Urinary bladder (tissue), 4 donors: ENCODE results near the gene MPO. TPM values are rescaled to one million over a fixed set of nuclear protein-coding genes. Genes with fewer than 3 reads are reported as not detected.

Source experiments
- DNase-seq: peaks from one replicate; pipeline ENCODE4 v3.0.0-alpha.2; 2015; ENCODE audit errors: extremely low spot score
- H3K27ac ChIP-seq: one replicate; pipeline ENCODE4 v1.5.1; 2013; ENCODE audit warnings: low read depth, mild to moderate bottlenecking, moderate library complexity
- H3K36me3 ChIP-seq: one replicate; pipeline ENCODE4 v1.6.1; 2013; ENCODE audit warnings: mild to moderate bottlenecking, moderate library complexity; ENCODE audit not compliant: insufficient read depth
- H3K4me1 ChIP-seq: one replicate; pipeline ENCODE4 v1.6.1; 2013; ENCODE audit warnings: mild to moderate bottlenecking, moderate library complexity; ENCODE audit not compliant: insufficient read depth
- H3K4me3 ChIP-seq: one replicate; pipeline ENCODE4 v1.5.1; 2013; ENCODE audit warnings: low read depth, low read length
- WGBS: extraction: QIAGEN DNeasy Blood & Tissue Kit; methylation state at CpG from one replicate; pipeline ENCODE4 v1.1.7; 2013; 5-methylcytosine and 5-hydroxymethylcytosine counted together
- polyA plus RNA-seq: library from polyadenylated mRNA; stranded (reverse); fragments of 200-250 nt; gene quantifications from one replicate; pipeline ENCODE4 v1.2.3, GENCODE V29; 2013
- total RNA-seq: library from RNA; depleted of rRNA; stranded (reverse); fragments of >200 nt; gene quantifications from one replicate; pipeline ENCODE4 v1.2.3, GENCODE V29; 2014
- donor health status: healthy with polysubstance abuse.
- donor health status: healthy.

MPO gene
- total and polyA plus RNA-seq, 2 donors, result 0.30 to 1.0 TPM

DNA sequence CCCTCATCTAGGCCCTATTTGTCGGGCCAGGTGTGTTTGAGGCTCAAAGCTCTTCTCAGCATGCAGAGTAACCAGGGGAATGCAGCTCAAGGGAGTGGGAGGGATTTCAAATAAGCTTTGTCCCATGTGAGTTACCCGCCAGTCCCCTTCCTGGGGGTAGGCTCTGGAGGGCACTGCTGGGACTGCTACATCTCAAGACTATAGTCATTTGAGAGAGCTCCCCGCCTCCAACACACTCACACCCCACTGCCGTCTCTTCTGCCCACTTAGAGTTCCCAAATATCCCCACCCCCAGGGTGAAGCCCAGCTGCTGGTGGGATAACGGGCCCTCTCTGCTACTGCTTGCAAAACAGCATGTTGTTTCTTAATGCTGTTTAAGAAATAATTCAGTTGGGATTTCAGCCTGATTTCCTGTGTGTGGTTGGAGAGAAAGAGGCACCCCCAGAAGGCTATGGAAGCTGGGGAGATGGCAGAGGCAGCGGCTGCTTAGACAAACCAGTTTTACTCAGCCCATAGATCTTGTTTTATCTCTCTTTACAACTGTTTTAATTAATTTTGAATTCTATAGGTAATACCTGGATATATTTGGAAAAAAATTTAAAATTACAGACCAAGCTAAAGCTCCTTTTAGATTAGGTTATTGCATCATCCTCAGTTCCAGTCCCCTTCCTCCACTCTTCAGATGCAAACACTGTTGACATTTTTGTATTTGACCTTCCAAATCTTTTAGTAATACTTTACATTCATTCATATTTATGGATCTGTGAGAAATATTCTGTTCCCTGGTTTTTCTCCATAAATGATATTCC lies 4.1 kb upstream of the MPO start:
- no peak overlapping the region for H3K4me3 ChIP-seq
- WGBS, result 40% methylated on average over 6 of the region's 6 CpGs
- H3K36me3 ChIP-seq, result no peaks in the 10 kb centered on the region
- no peak overlapping the region for H3K27ac ChIP-seq
- no peaks in the 10 kb centered on the region for H3K4me1 ChIP-seq
- DNase-seq, result no peak

DNA sequence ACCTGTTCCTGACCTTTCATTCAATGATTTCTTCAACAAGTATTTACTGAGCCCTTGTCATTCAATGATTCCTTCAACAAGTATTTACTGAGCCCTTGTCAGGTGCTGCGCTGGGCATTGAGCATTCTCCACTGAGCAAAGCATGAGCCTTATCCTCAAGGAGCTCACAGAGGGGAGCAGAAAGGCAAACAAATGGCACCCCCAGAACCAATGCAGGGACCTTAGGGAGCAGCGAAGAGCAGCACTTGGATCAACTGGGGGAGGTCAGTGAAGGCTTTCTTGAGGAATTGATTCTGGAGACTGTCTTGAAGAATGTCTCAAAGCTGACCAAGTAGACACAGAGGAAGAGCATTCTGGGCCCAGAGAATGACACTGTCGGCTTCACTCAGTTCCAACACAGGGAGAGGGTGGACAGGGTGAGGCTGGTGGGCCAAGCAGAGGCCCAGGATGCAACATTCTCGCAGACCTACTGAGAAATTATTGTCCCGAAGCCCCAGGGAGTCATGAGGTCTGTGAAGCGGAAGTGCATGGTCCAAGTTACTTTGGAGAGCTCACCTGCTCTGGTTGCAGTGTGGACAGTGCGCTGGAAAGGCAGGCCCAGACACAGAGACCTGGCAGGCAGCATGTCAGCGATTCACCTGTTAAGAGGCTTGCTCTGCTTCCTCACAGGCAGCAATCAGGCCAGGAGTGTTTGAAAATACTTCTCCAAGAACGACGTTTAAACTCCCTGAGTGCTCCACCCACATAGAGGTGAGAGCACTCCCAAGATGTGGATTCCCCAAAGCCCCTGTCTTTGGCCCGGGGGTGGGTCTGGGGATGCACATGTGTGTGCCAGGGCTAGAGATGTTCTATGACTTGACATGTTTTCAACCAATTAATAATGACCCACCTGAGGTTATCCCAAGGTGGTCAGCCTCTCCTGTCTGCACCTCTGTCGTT lies 3.2 kb upstream of the MPO start:
- Histone ChIP-seq H3K27ac (no peak overlapping the region), H3K36me3 (no peaks in the 10 kb centered on the region), H3K4me1 (no peaks in the 10 kb centered on the region), H3K4me3 (no peak overlapping the region)
- no peak for DNase-seq
- 70% methylated on average over 12 of the region's 12 CpGs for WGBS

DNA sequence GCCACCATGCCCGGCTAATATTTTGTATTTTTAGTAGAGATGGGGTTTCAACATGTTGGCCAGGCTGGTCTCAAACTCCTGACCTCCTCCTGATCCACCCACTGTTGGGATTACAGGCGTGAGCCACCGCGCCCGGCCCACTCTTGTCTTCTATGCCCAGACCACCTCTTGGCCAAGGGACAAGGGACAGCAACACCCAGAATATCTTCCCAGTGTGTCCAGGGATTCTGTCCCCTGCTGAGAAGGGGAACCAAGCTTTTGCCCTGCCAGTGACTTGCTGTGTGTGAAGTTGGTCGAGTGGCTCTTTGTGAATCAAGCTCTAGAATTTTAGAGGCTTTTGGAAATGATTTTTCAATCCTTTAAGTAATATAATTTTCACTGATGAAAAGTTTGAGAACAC lies 1.7 kb upstream of the MPO start:
- WGBS, result 90% methylated on average over 6 of the region's 6 CpGs
- Histone ChIP-seq H3K4me3 (no peak overlapping the region), H3K4me1 (no peaks in the 10 kb centered on the region), H3K36me3 (no peaks in the 10 kb centered on the region), H3K27ac (no peak overlapping the region)
- no peak for DNase-seq

DNA sequence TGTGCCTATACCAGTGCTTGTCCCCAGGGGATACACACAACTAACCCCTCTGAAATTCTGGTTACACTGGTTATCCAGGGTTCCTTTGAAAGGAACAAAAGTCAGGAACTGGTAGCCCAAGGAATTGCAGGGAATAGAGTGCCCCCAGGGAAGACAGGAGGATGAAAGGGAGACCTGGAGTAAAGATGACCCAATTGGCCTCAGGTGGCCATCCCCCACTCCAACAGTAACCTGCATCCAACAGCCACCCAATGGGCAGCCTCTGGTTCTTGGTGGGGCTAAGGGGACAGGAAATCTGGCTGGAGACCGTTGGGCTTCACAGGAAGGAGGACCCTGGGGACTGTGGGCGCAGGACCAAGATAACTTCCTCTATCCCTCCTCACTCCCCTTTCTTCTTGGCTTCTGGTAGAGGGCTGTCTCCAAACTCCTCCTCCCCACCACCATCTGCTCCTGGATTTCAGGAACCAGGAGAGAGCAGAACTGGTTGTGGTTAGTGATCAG lies 826 bp upstream of the MPO start:
- H3K36me3 ChIP-seq, result no peaks in the 10 kb centered on the region
- H3K27ac ChIP-seq, result no peak overlapping the region
- H3K4me3 ChIP-seq, result no peak overlapping the region
- whole genome bisulfite sequencing, result 32% methylated on average over 2 of the region's 2 CpGs
- DNase-seq, result no peak
- H3K4me1 ChIP-seq, result no peaks in the 10 kb centered on the region

DNA sequence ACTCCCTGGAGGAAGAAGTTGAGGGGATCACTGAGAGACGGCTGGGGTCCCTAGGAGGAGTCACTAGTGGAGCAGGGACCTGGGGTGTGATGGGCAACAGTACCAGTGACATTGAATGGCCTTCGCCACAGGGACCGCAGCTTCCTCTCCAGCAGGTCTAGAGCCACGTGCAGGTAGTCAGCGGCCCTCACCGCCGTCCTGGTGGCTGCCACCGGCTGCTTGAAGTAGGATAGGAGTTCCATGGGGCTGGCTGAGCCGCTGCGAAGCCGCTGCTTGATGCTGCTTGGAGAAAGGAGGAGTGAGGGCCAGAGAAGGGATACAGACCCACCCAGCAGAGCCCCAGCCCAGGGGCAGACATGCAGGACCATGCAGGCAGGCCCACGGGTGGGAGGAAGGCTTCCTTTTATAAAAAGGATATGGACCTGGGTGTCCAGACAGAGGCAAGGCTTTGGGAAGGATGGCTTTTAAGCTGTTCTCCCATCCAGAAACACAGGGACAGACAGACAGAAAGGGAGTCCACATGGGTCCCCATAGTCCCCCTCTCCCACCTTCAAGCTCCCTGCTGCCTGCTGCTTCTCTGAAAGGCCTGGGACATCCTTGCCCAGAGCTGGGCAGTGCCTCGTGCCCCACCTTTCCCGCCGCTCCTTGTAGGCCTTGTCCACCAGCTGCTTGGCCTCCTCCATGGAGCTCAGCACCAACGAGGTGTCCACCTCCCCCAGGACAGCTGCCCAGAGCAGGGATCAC lies 827 bp downstream of the MPO start:
- no peak overlapping the region for H3K27ac ChIP-seq
- no peaks in the 10 kb centered on the region for H3K36me3 ChIP-seq
- no peak overlapping the region for H3K4me3 ChIP-seq
- DNase-seq, result no peak
- WGBS, result 79% methylated on average over 16 of the region's 16 CpGs
- H3K4me1 ChIP-seq, result no peaks in the 10 kb centered on the region

DNA sequence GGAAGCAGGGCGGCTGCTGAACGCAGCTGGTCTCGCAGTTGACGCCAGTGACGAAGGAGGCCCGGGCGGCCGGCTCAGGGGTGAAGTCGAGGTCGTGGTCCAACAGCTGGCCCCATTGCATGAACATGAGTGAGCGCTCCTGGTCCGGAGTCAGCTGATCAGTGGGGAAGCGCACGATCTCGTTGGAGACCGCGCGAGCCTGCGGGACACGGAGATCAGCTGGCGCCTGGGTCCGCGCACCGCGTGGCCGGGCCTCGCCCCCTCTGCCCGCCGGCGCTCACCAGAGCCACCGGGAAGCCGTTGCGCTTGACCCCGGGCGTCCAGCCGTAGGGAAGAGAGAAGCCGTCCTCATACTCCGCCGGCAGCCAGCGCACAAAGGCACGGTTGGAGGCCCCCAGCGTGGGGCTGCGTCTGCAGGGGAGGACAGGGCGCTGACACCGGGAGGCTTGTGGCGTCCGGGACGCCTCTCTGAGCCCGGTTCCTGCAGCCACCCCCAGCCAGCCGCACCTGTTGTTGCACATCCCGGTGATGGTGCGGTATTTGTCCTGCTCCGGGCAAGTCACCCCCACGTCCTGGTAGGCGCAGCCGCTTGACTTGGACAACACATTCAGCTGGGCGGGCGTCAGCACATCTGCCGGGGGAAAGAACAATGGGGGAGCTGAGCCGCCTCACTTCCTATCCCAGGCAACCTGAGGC lies 1.6 kb downstream of the MPO start:
- H3K27ac ChIP-seq, result no peak overlapping the region

DNA sequence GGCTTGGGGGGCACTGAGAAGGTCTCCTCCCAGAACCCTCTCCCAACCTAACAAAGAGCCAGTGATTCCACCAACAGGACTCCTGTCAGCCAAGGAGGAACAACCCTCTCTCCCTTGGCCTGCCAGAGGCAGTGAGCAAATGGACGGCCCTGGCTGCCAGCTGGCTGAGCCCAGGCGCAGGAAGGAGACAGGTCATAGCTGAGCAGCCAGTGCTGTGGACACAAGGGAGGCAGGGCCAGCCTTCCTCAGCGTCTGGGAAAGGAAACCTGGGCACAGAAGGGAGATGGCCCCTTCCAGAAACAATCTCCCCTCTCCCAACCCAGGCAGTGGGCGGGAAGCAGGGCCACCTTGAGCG lies 2.1 kb downstream of the MPO start:
- no peak overlapping the region for H3K4me3 ChIP-seq
- DNase-seq, result no peak

More for the DNA sequence above, 1.6 kb downstream of the MPO start:
- no peak for DNase-seq
- WGBS, result 27% methylated on average over 60 of the region's 60 CpGs
- no peaks in the 10 kb centered on the region for H3K36me3 ChIP-seq
- H3K4me3 ChIP-seq, result no peak overlapping the region
- no peaks in the 10 kb centered on the region for H3K4me1 ChIP-seq

DNA sequence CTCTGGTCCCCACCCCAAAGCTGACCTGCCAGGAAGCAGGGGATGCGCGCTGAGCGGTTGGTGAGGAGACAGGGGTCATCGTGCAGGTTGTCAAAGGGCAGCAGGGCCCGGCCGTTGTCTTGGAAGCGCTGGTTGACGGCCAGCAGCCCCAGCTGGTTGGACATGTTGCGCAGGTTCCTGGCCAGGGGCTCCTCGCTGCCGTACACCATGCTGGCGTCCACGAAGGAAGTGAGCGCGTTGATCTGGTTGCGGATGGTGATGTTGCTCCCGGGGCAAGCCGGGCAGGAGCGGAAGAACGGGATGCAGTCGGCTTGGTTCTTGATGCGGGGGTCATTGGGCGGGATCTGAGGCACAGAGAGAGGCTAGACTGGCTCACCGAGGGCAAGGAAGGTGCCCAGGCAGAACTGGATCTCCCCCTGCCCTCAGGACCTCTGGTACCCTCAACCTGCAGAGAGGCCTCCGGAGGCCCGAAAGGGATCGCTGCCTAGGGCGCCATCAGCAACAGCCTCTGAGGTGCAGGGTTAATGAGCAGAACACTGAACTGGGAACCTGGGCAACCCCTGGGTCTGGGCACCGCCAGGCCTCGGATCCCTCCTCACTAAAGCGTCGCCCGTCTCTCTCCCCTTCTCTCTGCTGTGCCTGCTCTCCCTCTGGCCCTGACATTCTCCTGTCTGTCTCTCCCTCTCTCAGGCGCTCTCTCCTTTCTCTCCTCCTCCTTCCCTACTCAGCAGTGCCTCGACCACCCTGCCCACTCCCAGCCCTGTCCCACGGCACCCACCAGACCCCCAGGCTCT lies 2.7 kb downstream of the MPO start:
- no peak overlapping the region for H3K4me3 ChIP-seq
- no peaks in the 10 kb centered on the region for H3K4me1 ChIP-seq
- H3K36me3 ChIP-seq, result no peaks in the 10 kb centered on the region
- H3K27ac ChIP-seq, result no peak overlapping the region
- WGBS, result 88% methylated on average over 36 of the region's 36 CpGs
- DNase-seq, result no peak

More for the DNA sequence above, 2.1 kb downstream of the MPO start:
- H3K36me3 ChIP-seq, result no peaks in the 10 kb centered on the region
- H3K4me1 ChIP-seq, result no peaks in the 10 kb centered on the region
- no peak overlapping the region for H3K27ac ChIP-seq
- 30% methylated on average over 5 of the region's 5 CpGs for WGBS

DNA sequence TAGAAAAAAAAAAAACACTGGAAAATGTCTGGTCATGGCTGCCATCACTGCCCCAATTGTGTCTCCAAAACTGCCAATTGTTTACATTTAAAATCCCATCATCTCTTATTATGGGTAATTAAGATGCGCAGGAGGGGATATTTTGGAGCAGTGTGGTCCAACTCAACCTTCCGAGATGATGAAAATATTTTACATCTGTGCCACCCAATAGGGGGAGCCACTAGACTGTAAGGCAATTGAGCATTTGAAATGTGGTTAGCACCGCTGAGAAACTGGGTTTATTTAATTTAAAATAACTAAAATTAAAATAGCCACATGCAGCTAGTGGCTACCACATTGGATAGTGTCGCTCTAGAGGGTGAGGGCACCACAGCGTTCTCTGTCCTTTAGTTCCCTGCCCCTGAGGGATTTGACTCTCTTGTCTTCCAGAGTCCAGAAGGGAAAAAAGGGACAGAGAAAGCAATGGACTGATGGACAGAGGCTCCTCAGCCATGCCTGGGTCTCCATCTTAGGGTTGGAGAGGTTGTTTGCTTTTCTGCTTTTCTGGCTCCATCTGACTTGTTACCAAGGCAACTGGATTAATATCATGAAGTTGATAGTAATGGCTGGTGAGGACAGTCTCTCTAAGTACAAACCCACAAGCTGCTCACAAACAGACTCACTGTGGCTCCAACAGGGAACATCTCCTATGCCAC lies 3.5 kb downstream of the MPO start:
- DNase-seq, result no peak
- no peak overlapping the region for H3K27ac ChIP-seq
- no peak overlapping the region for H3K4me3 ChIP-seq
- no peaks in the 10 kb centered on the region for H3K36me3 ChIP-seq
- 74% methylated on average over 5 of the region's 5 CpGs for WGBS
- no peaks in the 10 kb centered on the region for H3K4me1 ChIP-seq

DNA sequence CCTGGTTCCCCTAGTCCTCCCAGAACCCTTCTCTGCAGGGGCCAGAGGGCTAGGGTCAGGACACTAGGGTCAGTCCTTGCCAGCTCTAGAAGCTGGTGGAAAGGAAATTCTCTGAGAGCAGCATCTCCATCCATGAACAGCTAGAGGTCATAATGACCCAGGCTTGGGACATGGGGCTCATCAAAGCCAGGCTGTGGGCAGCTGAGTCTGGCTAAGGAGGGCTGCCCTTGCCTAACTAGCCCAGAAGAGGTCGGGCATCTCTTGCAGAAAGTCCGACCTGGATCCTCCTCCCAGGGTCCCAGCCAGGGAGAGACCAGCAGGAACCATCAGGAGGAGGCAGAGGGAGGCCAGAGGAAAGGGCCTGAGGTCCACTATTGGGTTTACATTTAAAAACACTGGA lies 4.3 kb downstream of the MPO start:
- WGBS, result 58% methylated on average over 2 of the region's 2 CpGs
- no peak for DNase-seq
- H3K4me1 ChIP-seq, result no peaks in the 10 kb centered on the region

DNA sequence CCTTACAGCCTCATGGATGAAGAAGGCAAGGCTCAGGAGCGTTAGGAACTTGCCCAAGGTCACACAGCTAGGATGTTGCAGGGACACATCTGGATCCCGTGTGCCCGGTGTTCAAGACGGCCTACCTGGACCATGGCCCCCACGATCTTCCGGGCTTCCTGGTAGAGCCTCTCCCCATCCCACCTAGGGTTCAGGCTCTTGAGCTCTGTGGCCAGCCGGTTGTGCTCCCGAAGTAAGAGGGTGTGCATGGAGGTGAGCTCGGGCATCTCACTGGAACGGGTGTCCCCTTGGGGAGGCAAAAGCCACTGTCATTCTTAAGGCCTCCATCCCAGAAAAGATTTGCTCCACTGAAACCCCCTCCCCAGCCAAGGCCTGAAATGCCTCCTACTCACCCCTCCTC lies 5.3 kb downstream of the MPO start:
- Histone ChIP-seq H3K27ac (no peak overlapping the region), H3K4me3 (no peak overlapping the region), H3K36me3 (no peaks in the 10 kb centered on the region), H3K4me1 (no peaks in the 10 kb centered on the region)
- WGBS, result 88% methylated on average over 10 of the region's 10 CpGs
- DNase-seq, result no peak

More for the DNA sequence above, 4.3 kb downstream of the MPO start:
- H3K36me3 ChIP-seq, result no peaks in the 10 kb centered on the region
- no peak overlapping the region for H3K4me3 ChIP-seq
- H3K27ac ChIP-seq, result no peak overlapping the region
